CD14-positive monocyte (primary cell): ENCODE results near the gene SKOR2. TPM values are rescaled to one million over a fixed set of nuclear protein-coding genes. Genes with fewer than 3 reads are reported as not detected.

Source experiments
- DNase-seq, 3 donors: peaks; one replicate each; pipeline ENCODE4 v3.0.0-alpha.2; 2011 to 2022
- H2AFZ ChIP-seq: 2 replicates; pipeline ENCODE4 v1.6.0; 2012; ENCODE audit warnings: mild to moderate bottlenecking, low read depth, low read length, inconsistent platforms; ENCODE audit not compliant: insufficient read depth, poor library complexity, severe bottlenecking
- H3K27ac ChIP-seq, 2 donors: 1 replicate in 1 of 2; 2 replicates in 1 of 2; pipeline ENCODE4 v1.5.1; 2012 to 2013; ENCODE audit warnings: low read length in 2 of 2, control low read depth in 1 of 2, inconsistent platforms in 1 of 2, low read depth in 1 of 2, mild to moderate bottlenecking in 1 of 2
- H3K27me3 ChIP-seq, 2 donors: one replicate each; pipeline versions ENCODE4 v1.6.0 to v1.6.1; 2011 to 2013; ENCODE audit warnings: low read length in 2 of 2; ENCODE audit not compliant: control insufficient read depth in 2 of 2, insufficient read depth in 2 of 2
- H3K36me3 ChIP-seq, 2 donors: replicated peaks in 1 of 2; 1 replicate in 1 of 2; 2 replicates in 1 of 2; pipeline versions ENCODE4 v1.5.1 to v1.6.1; 2012 to 2013; ENCODE audit warnings: low read length in 2 of 2, control low read depth in 1 of 2, inconsistent platforms in 1 of 2, mild to moderate bottlenecking in 1 of 2; ENCODE audit not compliant: insufficient read depth in 2 of 2, control insufficient read depth in 1 of 2
- H3K4me1 ChIP-seq, 2 donors: 1 replicate in 1 of 2; 2 replicates in 1 of 2; pipeline versions ENCODE4 v1.5.1 to v1.6.1; 2012 to 2013; ENCODE audit warnings: low read length in 2 of 2, control low read depth in 1 of 2, inconsistent platforms in 1 of 2, mild to moderate bottlenecking in 1 of 2, moderate library complexity in 1 of 2; ENCODE audit not compliant: insufficient read depth in 2 of 2, control insufficient read depth in 1 of 2
- H3K4me2 ChIP-seq: replicated peaks from 2 replicates; pipeline ENCODE3; 2012; ENCODE audit warnings: low read length, moderate library complexity, mild to moderate bottlenecking; ENCODE audit not compliant: poor library complexity, severe bottlenecking; ENCODE audit errors: extremely low read depth
- H3K4me3 ChIP-seq, 3 experiments: fragments of 200-600 bp in 1 of 3; sonication (generic) in 1 of 3; replicated peaks in 1 of 3; 1 replicate in 2 of 3; 2 replicates in 1 of 3; pipeline ENCODE4 v1.5.1; 2011 to 2013; ENCODE audit warnings: low read length in 3 of 3, mild to moderate bottlenecking in 3 of 3, control low read depth in 2 of 3, low read depth in 2 of 3, inconsistent platforms in 1 of 3, moderate library complexity in 1 of 3
- H3K79me2 ChIP-seq: 2 replicates; pipeline ENCODE4 v1.6.0; 2012; ENCODE audit warnings: mild to moderate bottlenecking, control low read depth, inconsistent platforms, low read length, moderate library complexity; ENCODE audit not compliant: insufficient read depth
- H3K9ac ChIP-seq: 2 replicates; pipeline ENCODE4 v1.6.0; 2017; ENCODE audit warnings: low read length, mild to moderate bottlenecking; ENCODE audit not compliant: insufficient read depth, poor library complexity, severe bottlenecking
- H3K9me3 ChIP-seq, 2 donors: replicated peaks in 1 of 2; 1 replicate in 1 of 2; 2 replicates in 1 of 2; pipeline versions ENCODE4 v1.5.1 to v1.6.1; 2012 to 2013; ENCODE audit warnings: low read length in 2 of 2, control low read depth in 1 of 2; ENCODE audit not compliant: control insufficient read depth in 1 of 2, insufficient read depth in 1 of 2
- H4K20me1 ChIP-seq: 2 replicates; pipeline ENCODE4 v1.6.0; 2012; ENCODE audit warnings: mild to moderate bottlenecking, low read length, control low read depth, moderate library complexity; ENCODE audit not compliant: insufficient read depth
- H3K27ac Mint-ChIP-seq, 7 donors: one replicate each; pipeline ENCODE4 v1.8.0; 2020; ENCODE audit warnings: mild to moderate bottlenecking in 7 of 7, mixed read lengths in 7 of 7, moderate library complexity in 6 of 7, inconsistent platforms in 2 of 7
- H3K27me3 Mint-ChIP-seq, 3 donors: one replicate each; pipeline ENCODE4 v1.8.0; 2021 to 2022; ENCODE audit warnings: low read depth in 3 of 3, mild to moderate bottlenecking in 3 of 3, mixed read lengths in 3 of 3, moderate library complexity in 3 of 3, inconsistent platforms in 1 of 3
- H3K36me3 Mint-ChIP-seq, 2 donors: one replicate each; pipeline ENCODE4 v1.8.0; 2020; ENCODE audit warnings: mixed read lengths in 2 of 2, inconsistent platforms in 1 of 2, mild to moderate bottlenecking in 1 of 2
- H3K4me1 Mint-ChIP-seq: one replicate; pipeline ENCODE4 v1.8.0; 2020; ENCODE audit warnings: mild to moderate bottlenecking, mixed read lengths
- H3K4me3 Mint-ChIP-seq, 2 donors: one replicate each; pipeline ENCODE4 v1.8.0; 2020; ENCODE audit warnings: mild to moderate bottlenecking in 2 of 2, mixed read lengths in 2 of 2, moderate library complexity in 1 of 2
- H3K9me3 Mint-ChIP-seq, 7 donors: one replicate each; pipeline ENCODE4 v1.8.0; 2020 to 2022; ENCODE audit warnings: mixed read lengths in 7 of 7, mild to moderate bottlenecking in 6 of 7, moderate library complexity in 6 of 7, inconsistent platforms in 2 of 7
- CTCF ChIP-seq: fragments of 200-600 bp; IDR thresholded peaks from one replicate; pipeline ENCODE4 v1.8.0; 2022; ENCODE audit warnings: antibody characterized with exemption, mild to moderate bottlenecking
- WGBS: methylation state at CpG from one replicate; pipeline ENCODE4 v1.1.5; 2013; ENCODE audit warnings: missing lambda C conversion rate; ENCODE audit not compliant: insufficient coverage; 5-methylcytosine and 5-hydroxymethylcytosine counted together
- intact Hi-C, 2 donors: fragments of 100-400 bp; cut with micrococcal nuclease; formaldehyde crosslinking; loops; one replicate each; pipeline versions ENCODE4 v1.15.0 to v1.15.1; 2023
- polyA plus RNA-seq, 3 donors: library from polyadenylated mRNA; depleted of rRNA in 1 of 3; unstranded in 2 of 3; stranded (reverse) in 1 of 3; fragments of 300-500 nt in 2 of 3; fragments of >200 nt in 1 of 3; fragmentation: Illumina TruSeq in 2 of 3; gene quantifications; 1 replicate in 2 of 3; 2 replicates in 1 of 3; pipeline ENCODE4 v1.2.3, GENCODE V29; 2012 to 2021

Gene SKOR2
- polyA plus RNA-seq, 3 donors, result not detected

GRCh38 chr18:47246027-47246971, 5.2 kb downstream of the SKOR2 start:
- WGBS, result 4% methylated on average over 41 of the region's 47 CpGs
- Histone ChIP-seq H3K27me3 (peaks cover 68 to 82% of the 10 kb centered on the region in 2 donors), H3K4me3 (no peak overlapping the region), H3K36me3 (no peaks in the 10 kb centered on the region), H3K9ac (no peak overlapping the region), H3K4me1 (no peaks in the 10 kb centered on the region), H3K4me2 (no peak overlapping the region), H4K20me1 (no peaks in the 10 kb centered on the region), H3K27ac (no peak overlapping the region), H3K9me3 (peaks cover 7 to 33% of the 10 kb centered on the region in 2 donors), H3K79me2 (no peaks in the 10 kb centered on the region), H2AFZ (no peak overlapping the region)
- no peak overlapping the region for H3K27ac Mint-ChIP-seq
- peak overlapping the region in 1 of 2 donors; percentile 83 for H3K4me3 Mint-ChIP-seq
- no peaks in the 10 kb centered on the region for H3K4me1 Mint-ChIP-seq
- H3K27me3 Mint-ChIP-seq, result peaks cover 53 to 89% (median 69%) of the 10 kb centered on the region in 3 donors
- TF ChIP-seq CTCF, result no peak
- no peak for DNase-seq
- H3K9me3 Mint-ChIP-seq, result peaks cover 0 to 24% (median 16%) of the 10 kb centered on the region in 7 donors
- peaks cover 3 to 10% of the 10 kb centered on the region in 2 donors for H3K36me3 Mint-ChIP-seq
- intact Hi-C loops, result no loop called here

GRCh38 chr18:47244086-47244485, 7.4 kb downstream of the SKOR2 start:
- Histone ChIP-seq H3K9ac (no peak overlapping the region), H3K4me1 (no peaks in the 10 kb centered on the region), H3K9me3 (peaks cover 5 to 16% of the 10 kb centered on the region in 2 donors), H3K36me3 (no peaks in the 10 kb centered on the region), H3K27ac (no peak overlapping the region), H3K27me3 (peaks cover 52 to 69% of the 10 kb centered on the region in 2 donors), H2AFZ (no peak overlapping the region), H3K79me2 (no peaks in the 10 kb centered on the region), H3K4me2 (no peak overlapping the region), H3K4me3 (no peak overlapping the region), H4K20me1 (no peaks in the 10 kb centered on the region)
- Mint-ChIP-seq H3K36me3 (peaks cover 3 to 7% of the 10 kb centered on the region in 2 donors), H3K27ac (no peak overlapping the region), H3K27me3 (peaks cover 32 to 76% (median 48%) of the 10 kb centered on the region in 3 donors), H3K4me3 (peak overlapping the region in 1 of 2 donors; percentile 48), H3K4me1 (no peaks in the 10 kb centered on the region), H3K9me3 (peaks cover 0 to 16% (median 12%) of the 10 kb centered on the region in 7 donors)
- no peak for DNase-seq
- intact Hi-C loops, result no loop called here
- WGBS, result 26% methylated on average over 3 of the region's 4 CpGs
- TF ChIP-seq CTCF, result no peak
